HepG2 (cell line): ENCODE data around the gene IL17A. TPM values are rescaled to one million over a fixed set of nuclear protein-coding genes. Genes with fewer than 3 reads are reported as not detected.
A peak's percentile ranks its signal among the peaks of the same experiment; 100 is the strongest.

ENCODE experiments used
- ATAC-seq: fragments of 200-7000 bp; cut with Tn5 transposase; 3 replicates; pipeline ENCODE4 v1.9.1; 2020; ENCODE audit warnings: mild to moderate bottlenecking, moderate library complexity
- BruUV-seq: library from RNA; stranded (reverse); fragments of 400-500 nt; replicated peaks from 2 replicates; lab custom pipeline; 2021; lab: Mats Ljungman, UMichigan
- CTCF ChIA-PET: fragments of 300-600 bp; formaldehyde crosslinking; extraction: SDS; loops from one replicate; lab custom pipeline; 2021; ENCODE audit warnings: low total read pairs, inconsistent platforms, low intra/inter-chr PET ratio; lab: Yijun Ruan, JAX
- POLR2A ChIA-PET: fragments of 350-600 bp; sonication (Branson Sonifier 250); formaldehyde crosslinking; loops from one replicate; lab custom pipeline; 2020; ENCODE audit warnings: antibody characterized with exemption, inconsistent platforms; lab: Yijun Ruan, JAX
- DNase-seq: peaks from one replicate; pipeline ENCODE4 v3.0.0-alpha.2; 2015; ENCODE audit warnings: low spot score
- FAIRE-seq: peaks from 3 replicates; lab custom pipeline; 2011; peaks lifted over from hg19 to GRCh38; lab: Jason Lieb, UNC
- H2AFZ ChIP-seq: one replicate; pipeline ENCODE4 v1.6.1; 2011; ENCODE audit warnings: low read length, inconsistent platforms
- H3K27ac ChIP-seq: fragments of 300-600 bp; 3 replicates; pipeline ENCODE4 v1.8.0; 2011; ENCODE audit warnings: mixed run types, mild to moderate bottlenecking, mixed read lengths, low read length, inconsistent platforms; ENCODE audit not compliant: insufficient read depth; ENCODE audit errors: extremely low read length
- H3K27me3 ChIP-seq, 2 experiments: fragments of 200-600 bp in 1 of 2; 2 replicates in 1 of 2; 3 replicates in 1 of 2; pipeline versions ENCODE4 v1.6.0 to v1.8.0; 2011; ENCODE audit warnings: low read length in 2 of 2, mild to moderate bottlenecking in 2 of 2, moderate library complexity in 2 of 2, inconsistent platforms in 1 of 2; ENCODE audit not compliant: insufficient read depth in 2 of 2, control insufficient read depth in 1 of 2
- H3K36me3 ChIP-seq, 2 experiments: fragments of 200-600 bp in 1 of 2; replicated peaks in 1 of 2; 2 replicates in 1 of 2; 3 replicates in 1 of 2; pipeline versions ENCODE4 v1.5.1 to v1.8.0; 2011; ENCODE audit warnings: low read length in 2 of 2, inconsistent platforms in 1 of 2; ENCODE audit not compliant: insufficient read depth in 2 of 2, control insufficient read depth in 1 of 2
- H3K4me1 ChIP-seq: 2 replicates; pipeline ENCODE4 v1.5.1; 2012; ENCODE audit warnings: low read length, inconsistent platforms; ENCODE audit not compliant: insufficient read depth
- H3K4me2 ChIP-seq: 2 replicates; pipeline ENCODE4 v1.6.0; 2011; ENCODE audit warnings: low read depth, low read length, inconsistent platforms
- H3K4me3 ChIP-seq, 3 experiments: fragments of 200-600 bp in 1 of 3; sonication (generic), shearing (Covaris generic) in 1 of 3; replicated peaks in 1 of 3; 2 replicates each; pipeline ENCODE4 v1.5.1; 2011 to 2016; ENCODE audit warnings: low read length in 3 of 3, inconsistent platforms in 2 of 3, low read depth in 2 of 3, mild to moderate bottlenecking in 2 of 3, control low read depth in 1 of 3, mixed read lengths in 1 of 3; ENCODE audit not compliant: insufficient read depth in 1 of 3
- H3K79me2 ChIP-seq: one replicate; pipeline ENCODE4 v1.6.1; 2011; ENCODE audit warnings: low read length, inconsistent platforms; ENCODE audit not compliant: insufficient read depth
- H3K9ac ChIP-seq: 2 replicates; pipeline ENCODE4 v1.6.0; 2011; ENCODE audit warnings: mild to moderate bottlenecking, low read depth, low read length, inconsistent platforms; ENCODE audit not compliant: insufficient read depth
- H3K9me3 ChIP-seq: 2 replicates; pipeline ENCODE4 v1.5.1; 2012; ENCODE audit warnings: mild to moderate bottlenecking, low read length
- H4K20me1 ChIP-seq: 2 replicates; pipeline ENCODE4 v1.6.0; 2011; ENCODE audit warnings: inconsistent platforms, mild to moderate bottlenecking, low read length, moderate library complexity; ENCODE audit not compliant: insufficient read depth
- MAFF ChIP-seq: IDR thresholded peaks from 2 replicates; pipeline ENCODE4 v1.6.1; 2011; ENCODE audit warnings: low read depth, low read length, improper control_type of control experiment
- MAFK ChIP-seq, 2 experiments: IDR thresholded peaks in 1 of 2; conservative IDR thresholded peaks in 1 of 2; 2 replicates each; pipeline ENCODE4 v1.6.1; 2011; ENCODE audit warnings: improper control_type of control experiment in 2 of 2, low read length in 2 of 2
- NFE2L2 ChIP-seq: fragments of 150-350 bp; IDR thresholded peaks from 2 replicates; pipeline ENCODE4 v1.6.1; 2014; ENCODE audit warnings: low read length
- ZFP91 ChIP-seq: sonication (generic); formaldehyde crosslinking; IDR thresholded peaks from 2 replicates; pipeline ENCODE4 v1.9.0; 2022; ENCODE audit warnings: missing genetic modification reagents, mild to moderate bottlenecking, borderline replicate concordance
- ZNF660 ChIP-seq: sonication (generic); formaldehyde crosslinking; IDR thresholded peaks from 2 replicates; pipeline ENCODE4 v1.5.1; 2020; ENCODE audit warnings: mild to moderate bottlenecking, low read depth, missing genetic modification reagents, borderline replicate concordance
- in situ Hi-C: cut with HindIII; loops from 2 replicates; pipeline ENCODE4 v1.10.0; 2017; ENCODE audit warnings: low pct_unique_long_range_greater_than_20kb; ENCODE audit not compliant: extremely low pct_ligation_motif_present
- intact Hi-C: fragments of 100-400 bp; cut with micrococcal nuclease; formaldehyde crosslinking; loops from one replicate; pipeline ENCODE4 v1.10.0; 2022; ENCODE audit not compliant: unreplicated experiment
- polyA plus RNA-seq, 8 experiments: library from polyadenylated mRNA; depleted of rRNA in 3 of 8; stranded (reverse) in 7 of 8; unstranded in 1 of 8; fragments of >200 nt; fragmentation: Illumina TruSeq in 4 of 8; extraction: Trizol in 4 of 8; gene quantifications; 2 replicates each; pipeline versions ENCODE4 v1.2.1 to v1.2.3, GENCODE V29; 2011 to 2016; ENCODE audit warnings: low read depth in 4 of 8, missing spikeins in 1 of 8, mixed read lengths in 1 of 8; ENCODE audit not compliant: insufficient read depth in 1 of 8
- total RNA-seq, 5 experiments: library from RNA; depleted of rRNA; stranded (reverse); fragments of >200 nt; fragmentation: Illumina TruSeq; extraction: Trizol; gene quantifications; 2 replicates each; pipeline ENCODE4 v1.2.3, GENCODE V29; 2016; ENCODE audit warnings: low read depth in 1 of 5
- TF ChIP-seq, protein P1 (sequence below): sonication (generic); formaldehyde crosslinking; IDR thresholded peaks from 2 replicates; pipeline ENCODE4 v1.5.0; 2020; ENCODE audit warnings: mild to moderate bottlenecking, missing genetic modification reagents
- TF ChIP-seq, protein P2 (sequence below): fragments of 450-650 bp; IDR thresholded peaks from 2 replicates; pipeline ENCODE4 v1.6.1; 2016

Gene IL17A
- total and polyA plus RNA-seq, 2 of the 13 experiments (the other 11 are each of a cell fraction or from before 2014, with no cell fraction given) = not detected

- intact Hi-C loops = no loop called here
- H3K9ac ChIP-seq = no peak overlapping the region
- 0 out of 5 replicates have a peak, but pooled peaks cover 0 to 3% of the 10 kb centered on the region in 2 experiments for H3K27me3 ChIP-seq
- no peak overlapping the region for H3K4me3 ChIP-seq
- no peak overlapping the region for H3K27ac ChIP-seq
- CTCF ChIA-PET = no interaction called here
- TF ChIP-seq NFE2L2 (no peak), MAFF (peak; percentile 77), ZNF660 (CRISPR knock-in tag) (no peak), ZFP91 (CRISPR knock-in tag) (no peak), MAFK (conservative IDR thresholded peaks at IDR 0.05 in 1 of 2, IDR thresholded peaks at IDR 0.05 in 1 of 2; ENCODE audit: low read length in 2 of 2) (peak; percentile 56 to 84; a peak in 3 of 4 replicates)
- TF ChIP-seq, protein P1, sequence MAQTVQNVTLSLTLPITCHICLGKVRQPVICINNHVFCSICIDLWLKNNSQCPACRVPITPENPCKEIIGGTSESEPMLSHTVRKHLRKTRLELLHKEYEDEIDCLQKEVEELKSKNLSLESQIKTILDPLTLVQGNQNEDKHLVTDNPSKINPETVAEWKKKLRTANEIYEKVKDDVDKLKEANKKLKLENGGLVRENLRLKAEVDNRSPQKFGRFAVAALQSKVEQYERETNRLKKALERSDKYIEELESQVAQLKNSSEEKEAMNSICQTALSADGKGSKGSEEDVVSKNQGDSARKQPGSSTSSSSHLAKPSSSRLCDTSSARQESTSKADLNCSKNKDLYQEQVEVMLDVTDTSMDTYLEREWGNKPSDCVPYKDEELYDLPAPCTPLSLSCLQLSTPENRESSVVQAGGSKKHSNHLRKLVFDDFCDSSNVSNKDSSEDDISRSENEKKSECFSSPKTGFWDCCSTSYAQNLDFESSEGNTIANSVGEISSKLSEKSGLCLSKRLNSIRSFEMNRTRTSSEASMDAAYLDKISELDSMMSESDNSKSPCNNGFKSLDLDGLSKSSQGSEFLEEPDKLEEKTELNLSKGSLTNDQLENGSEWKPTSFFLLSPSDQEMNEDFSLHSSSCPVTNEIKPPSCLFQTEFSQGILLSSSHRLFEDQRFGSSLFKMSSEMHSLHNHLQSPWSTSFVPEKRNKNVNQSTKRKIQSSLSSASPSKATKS (CRISPR knock-in tag) = no peak
- TF ChIP-seq, protein P2, sequence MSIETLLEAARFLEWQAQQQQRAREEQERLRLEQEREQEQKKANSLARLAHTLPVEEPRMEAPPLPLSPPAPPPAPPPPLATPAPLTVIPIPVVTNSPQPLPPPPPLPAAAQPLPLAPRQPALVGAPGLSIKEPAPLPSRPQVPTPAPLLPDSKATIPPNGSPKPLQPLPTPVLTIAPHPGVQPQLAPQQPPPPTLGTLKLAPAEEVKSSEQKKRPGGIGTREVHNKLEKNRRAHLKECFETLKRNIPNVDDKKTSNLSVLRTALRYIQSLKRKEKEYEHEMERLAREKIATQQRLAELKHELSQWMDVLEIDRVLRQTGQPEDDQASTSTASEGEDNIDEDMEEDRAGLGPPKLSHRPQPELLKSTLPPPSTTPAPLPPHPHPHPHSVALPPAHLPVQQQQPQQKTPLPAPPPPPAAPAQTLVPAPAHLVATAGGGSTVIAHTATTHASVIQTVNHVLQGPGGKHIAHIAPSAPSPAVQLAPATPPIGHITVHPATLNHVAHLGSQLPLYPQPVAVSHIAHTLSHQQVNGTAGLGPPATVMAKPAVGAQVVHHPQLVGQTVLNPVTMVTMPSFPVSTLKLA = no peak
- no peaks in the 10 kb centered on the region for H3K4me1 ChIP-seq
- in situ Hi-C loops = no loop called here
- H3K36me3 ChIP-seq = no peaks in the 10 kb centered on the region
- no TSS peak for BruUV-seq
- DNase-seq (no peak), ATAC-seq (no peak), FAIRE-seq (no peak)
- no peaks in the 10 kb centered on the region for H3K79me2 ChIP-seq
- no peak overlapping the region for H2AFZ ChIP-seq
- no peaks in the 10 kb centered on the region for H4K20me1 ChIP-seq
- H3K4me2 ChIP-seq = no peak overlapping the region
- no peaks in the 10 kb centered on the region for H3K9me3 ChIP-seq
- POLR2A ChIA-PET = no interaction called here
Observed at GRCh38 chr6:52177961-52178360, 8.2 kb upstream of the IL17A start.
